Karpas-422 (cell line): ENCODE results near the gene ASF1B. TPM values are rescaled to one million over a fixed set of nuclear protein-coding genes. Genes with fewer than 3 reads are reported as not detected.

Experiments used
- DNase-seq: peaks from one replicate; pipeline ENCODE4 v3.0.0-alpha.2; 2015
- H2AFZ ChIP-seq: fragments of 200-600 bp; sonication (generic); 2 replicates; pipeline ENCODE4 v1.6.1; 2014; ENCODE audit warnings: antibody characterized with exemption, low read length, mixed read lengths
- H3K27ac ChIP-seq: fragments of 200-600 bp; sonication (generic); 2 replicates; pipeline ENCODE4 v1.5.1; 2014; ENCODE audit warnings: mild to moderate bottlenecking, low read length, moderate library complexity
- H3K27me3 ChIP-seq: fragments of 200-600 bp; sonication (generic); 2 replicates; pipeline ENCODE4 v1.6.1; 2014; ENCODE audit warnings: low read length, mixed read lengths
- H3K36me3 ChIP-seq: fragments of 200-600 bp; sonication (generic); 2 replicates; pipeline ENCODE4 v1.6.1; 2014; ENCODE audit warnings: low read length, mixed read lengths; ENCODE audit not compliant: insufficient read depth
- H3K4me1 ChIP-seq: fragments of 200-600 bp; sonication (generic); 2 replicates; pipeline ENCODE4 v1.6.1; 2014; ENCODE audit warnings: mild to moderate bottlenecking, low read length, mixed read lengths
- H3K4me2 ChIP-seq: fragments of 200-600 bp; sonication (generic); 2 replicates; pipeline ENCODE4 v1.6.1; 2014; ENCODE audit warnings: low read length, low read depth, mild to moderate bottlenecking; ENCODE audit not compliant: poor library complexity, severe bottlenecking
- H3K4me3 ChIP-seq: fragments of 200-600 bp; sonication (generic); 2 replicates; pipeline ENCODE4 v1.5.1; 2014; ENCODE audit warnings: mild to moderate bottlenecking, antibody characterized with exemption, low read length, mixed read lengths
- H3K79me2 ChIP-seq: fragments of 200-600 bp; sonication (generic); 2 replicates; pipeline ENCODE4 v1.6.1; 2014; ENCODE audit warnings: mild to moderate bottlenecking, low read length, mixed read lengths
- H3K9ac ChIP-seq: fragments of 200-600 bp; sonication (generic); 2 replicates; pipeline ENCODE4 v1.6.0; 2014; ENCODE audit warnings: low read length
- H3K9me2 ChIP-seq: fragments of 200-600 bp; sonication (generic), shearing (Covaris generic); replicated peaks from 2 replicates; pipeline ENCODE4 v1.6.0; 2014; ENCODE audit warnings: mild to moderate bottlenecking, low read length, moderate library complexity; ENCODE audit not compliant: insufficient read depth
- H3K9me3 ChIP-seq: fragments of 300-700, 200-600 bp; sonication (generic); 2 replicates; pipeline ENCODE4 v1.6.1; 2014; ENCODE audit warnings: low read length, mixed read lengths
- H4K20me1 ChIP-seq: fragments of 200-600 bp; sonication (generic); 2 replicates; pipeline ENCODE4 v1.6.1; 2014; ENCODE audit warnings: mild to moderate bottlenecking, antibody characterized with exemption, low read length, low read depth; ENCODE audit not compliant: insufficient read depth
- total RNA-seq: library from RNA; depleted of rRNA; stranded (reverse); fragments of >200 nt; shearing (Covaris generic); gene quantifications from 2 replicates; pipeline ENCODE4 v1.2.3, GENCODE V29; 2014; ENCODE audit warnings: low replicate concordance

Gene ASF1B
- total RNA-seq, 1 experiment from 2014 or later = 34.9 TPM

GRCh38 chr19:14138576-14139265 lies 2.3 kb upstream of the ASF1B start:
- Histone ChIP-seq H3K27me3 (no peaks in the 10 kb centered on the region), H3K36me3 (peaks cover 8% of the 10 kb centered on the region; the same call in 1 of the 2 replicates), H3K79me2 (peaks cover 24% of the 10 kb centered on the region), H3K9me3 (no peaks in the 10 kb centered on the region), H3K9ac (0 out of 2 replicates have a peak overlapping the region, but pooled peaks have one; percentile 3), H3K9me2 (no peaks in the 10 kb centered on the region), H3K4me2 (peak overlapping the region; percentile 65), H3K4me1 (peaks cover 20% of the 10 kb centered on the region), H3K4me3 (no peak overlapping the region), H4K20me1 (peaks cover 3% of the 10 kb centered on the region; the same call in 1 of the 2 replicates), H3K27ac (no peak overlapping the region), H2AFZ (no peak overlapping the region)
- no peak for DNase-seq

GRCh38 chr19:14135985-14136508 lies 342 bp downstream of the ASF1B start:
- peaks cover 20% of the 10 kb centered on the region for H3K4me1 ChIP-seq
- peak overlapping the region; percentile 88 for H3K4me3 ChIP-seq
- H3K4me2 ChIP-seq = peak overlapping the region; percentile 78
- H2AFZ ChIP-seq = peak overlapping the region; percentile 52; the same call in 1 of the 2 replicates
- peaks cover 35% of the 10 kb centered on the region for H3K79me2 ChIP-seq
- H4K20me1 ChIP-seq = peaks cover 3% of the 10 kb centered on the region; the same call in 1 of the 2 replicates
- H3K36me3 ChIP-seq = peaks cover 8% of the 10 kb centered on the region; the same call in 1 of the 2 replicates
- H3K27ac ChIP-seq = peak overlapping the region; percentile 43; the same call in 1 of the 2 replicates
- no peaks in the 10 kb centered on the region for H3K9me2 ChIP-seq
- no peaks in the 10 kb centered on the region for H3K9me3 ChIP-seq
- H3K27me3 ChIP-seq = no peaks in the 10 kb centered on the region
- no peak for DNase-seq
- H3K9ac ChIP-seq = peak overlapping the region; percentile 89

GRCh38 chr19:14135355-14135754 lies 1.0 kb downstream of the ASF1B start:
- peaks cover 35% of the 10 kb centered on the region for H3K79me2 ChIP-seq
- DNase-seq = no peak
- H3K27ac ChIP-seq = peak overlapping the region; percentile 43; the same call in 1 of the 2 replicates
- H3K4me2 ChIP-seq = peak overlapping the region; percentile 78
- H3K9me2 ChIP-seq = no peaks in the 10 kb centered on the region
- H3K4me1 ChIP-seq = peaks cover 20% of the 10 kb centered on the region
- H2AFZ ChIP-seq = no peak overlapping the region
- no peaks in the 10 kb centered on the region for H3K27me3 ChIP-seq
- peaks cover 8% of the 10 kb centered on the region; the same call in 1 of the 2 replicates for H3K36me3 ChIP-seq
- peak overlapping the region; percentile 88 for H3K4me3 ChIP-seq
- peak overlapping the region; percentile 89 for H3K9ac ChIP-seq
- H3K9me3 ChIP-seq = no peaks in the 10 kb centered on the region
- H4K20me1 ChIP-seq = peaks cover 3% of the 10 kb centered on the region; the same call in 1 of the 2 replicates

GRCh38 chr19:14127929-14128509 lies 8.4 kb downstream of the ASF1B start:
- H3K4me2 ChIP-seq = no peak overlapping the region
- no peak for DNase-seq
- H3K9me3 ChIP-seq = no peaks in the 10 kb centered on the region

GRCh38 chr19:14127176-14127575 lies 9.2 kb downstream of the ASF1B start:
- no peak overlapping the region for H3K4me3 ChIP-seq
- H3K4me2 ChIP-seq = no peak overlapping the region
- no peaks in the 10 kb centered on the region for H4K20me1 ChIP-seq
- no peak for DNase-seq
- H3K27ac ChIP-seq = no peak overlapping the region
- peaks cover 7% of the 10 kb centered on the region for H3K79me2 ChIP-seq
- H3K9ac ChIP-seq = no peak overlapping the region
- no peak overlapping the region for H2AFZ ChIP-seq
- no peaks in the 10 kb centered on the region for H3K9me3 ChIP-seq
- H3K27me3 ChIP-seq = no peaks in the 10 kb centered on the region
- H3K9me2 ChIP-seq = no peaks in the 10 kb centered on the region
- peaks cover 17% of the 10 kb centered on the region; the same call in 1 of the 2 replicates for H3K36me3 ChIP-seq
- H3K4me1 ChIP-seq = no peaks in the 10 kb centered on the region

More at GRCh38 chr19:14127929-14128509, 8.4 kb downstream of the ASF1B start:
- Histone ChIP-seq H3K27me3 (no peaks in the 10 kb centered on the region), H3K27ac (no peak overlapping the region), H2AFZ (no peak overlapping the region), H3K36me3 (peaks cover 17% of the 10 kb centered on the region; the same call in 1 of the 2 replicates), H4K20me1 (no peaks in the 10 kb centered on the region), H3K79me2 (peaks cover 13% of the 10 kb centered on the region), H3K4me3 (no peak overlapping the region), H3K4me1 (no peaks in the 10 kb centered on the region), H3K9me2 (no peaks in the 10 kb centered on the region), H3K9ac (no peak overlapping the region)

- H3K9me2 ChIP-seq = no peaks in the 10 kb centered on the region
- H3K9ac ChIP-seq = no peak overlapping the region
- peaks cover 8% of the 10 kb centered on the region for H3K4me1 ChIP-seq
These were observed 13.5 kb downstream of the ASF1B start for GRCh38 chr19:14122924-14123323.

GRCh38 chr19:14120497-14120780 lies 15.9 kb downstream of the ASF1B start:
- H3K36me3 ChIP-seq = peaks cover 6% of the 10 kb centered on the region; the same call in 1 of the 2 replicates
- H3K27me3 ChIP-seq = no peaks in the 10 kb centered on the region
- H2AFZ ChIP-seq = no peak overlapping the region
- no peak overlapping the region for H3K27ac ChIP-seq
- no peak overlapping the region for H3K9ac ChIP-seq
- no peak overlapping the region for H3K4me3 ChIP-seq
- no peak overlapping the region for H3K4me2 ChIP-seq
- no peaks in the 10 kb centered on the region for H3K9me3 ChIP-seq
- peaks cover 18% of the 10 kb centered on the region for H3K79me2 ChIP-seq
- H4K20me1 ChIP-seq = 0 out of 2 replicates have a peak, but pooled peaks cover 4% of the 10 kb centered on the region
- peaks cover 23% of the 10 kb centered on the region for H3K4me1 ChIP-seq
- no peak for DNase-seq
- no peaks in the 10 kb centered on the region for H3K9me2 ChIP-seq

More at GRCh38 chr19:14122924-14123323, 13.5 kb downstream of the ASF1B start:
- Histone ChIP-seq H3K27me3 (no peaks in the 10 kb centered on the region), H4K20me1 (no peaks in the 10 kb centered on the region), H3K36me3 (peaks cover 10% of the 10 kb centered on the region; the same call in 1 of the 2 replicates), H3K27ac (no peak overlapping the region), H3K9me3 (no peaks in the 10 kb centered on the region), H3K4me3 (no peak overlapping the region), H3K79me2 (no peaks in the 10 kb centered on the region), H3K4me2 (no peak overlapping the region), H2AFZ (no peak overlapping the region)
- DNase-seq = peak; percentile 46
